ENCODE measurements around the gene FGD1.
A peak's percentile ranks its signal among the peaks of the same experiment; 100 is the strongest.

FGD1 gene

GRCh38 chrX:54479136-54480111 is 16.6 kb downstream of the FGD1 start:
- Histone ChIP-seq H3K4me3 (no peak overlapping the region), H3K27ac (no peak overlapping the region)

GRCh38 chrX:54473993-54474859 is 21.8 kb downstream of the FGD1 start:
- no peak overlapping the region for H3K27ac ChIP-seq
- no peak overlapping the region for H3K4me3 ChIP-seq

DNA sequence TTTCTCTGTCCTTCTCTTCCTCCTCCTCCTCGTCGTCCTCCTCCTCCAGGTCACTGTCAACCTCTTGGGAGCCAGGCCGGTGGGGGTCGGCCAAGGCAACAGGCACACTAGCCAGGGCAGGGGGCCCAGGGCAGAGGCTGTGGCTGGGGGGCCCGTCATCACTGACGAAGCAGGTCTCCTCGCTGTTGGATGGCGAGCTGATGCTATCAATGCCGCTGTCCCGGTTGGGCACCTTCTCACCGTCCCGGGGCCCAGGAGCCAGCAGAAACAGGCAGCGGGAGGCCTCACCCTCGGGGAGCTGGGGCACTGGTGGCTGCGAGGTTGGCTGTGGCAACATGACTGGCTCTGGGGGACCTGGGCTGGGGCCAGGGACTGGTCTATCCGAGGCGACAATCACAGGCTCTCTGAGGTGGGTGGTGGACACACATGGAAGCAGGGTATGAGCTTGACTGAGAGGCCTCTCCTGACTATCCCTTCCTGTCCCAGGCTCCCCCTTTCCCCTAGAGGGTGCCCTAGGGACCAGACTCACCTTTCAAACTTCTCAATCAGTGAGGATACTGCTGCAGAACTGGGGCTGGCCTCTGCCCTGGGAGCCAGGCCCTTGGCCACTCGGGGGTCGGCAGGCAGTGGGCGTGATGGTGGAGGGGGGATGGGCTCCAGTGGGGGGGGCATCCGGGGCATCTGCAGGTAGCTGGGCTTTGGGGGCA is 25.8 kb downstream of the FGD1 start:
- no peak overlapping the region for H3K27ac ChIP-seq
- H3K4me3 ChIP-seq, result no peak overlapping the region

DNA sequence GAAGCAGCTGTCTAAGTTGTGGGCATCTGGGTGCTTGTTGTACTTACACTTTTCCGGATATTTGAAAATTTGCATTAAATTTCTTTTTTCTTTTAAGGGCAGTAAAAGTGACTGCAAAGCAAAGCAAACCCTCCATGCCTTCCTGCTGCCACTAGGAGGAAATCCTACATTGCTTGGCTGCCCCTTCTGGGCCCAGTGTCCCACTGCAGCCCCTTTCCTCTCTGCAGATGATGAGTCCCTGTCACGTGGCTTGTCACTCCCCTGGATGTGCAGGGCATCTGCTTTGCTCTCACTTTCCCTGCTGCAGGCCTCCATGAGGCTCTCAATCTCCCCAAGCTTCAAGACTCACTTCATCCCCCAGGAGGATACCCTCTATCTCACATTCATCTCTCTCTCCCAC is 43.1 kb downstream of the FGD1 start:
- Histone ChIP-seq H3K4me3 (no peak overlapping the region), H3K27ac (no peak overlapping the region)

- H3K27ac ChIP-seq, result no peak overlapping the region
- H3K4me3 ChIP-seq, result no peak overlapping the region
Observed at GRCh38 chrX:54449929-54450328, 46.1 kb downstream of the FGD1 start.

- no peak overlapping the region for H3K27ac ChIP-seq
- H3K4me3 ChIP-seq, result no peak overlapping the region
Observed at GRCh38 chrX:54447461-54447860, 48.6 kb downstream of the FGD1 start.

- Histone ChIP-seq H3K27ac (no peak overlapping the region), H3K4me3 (no peak overlapping the region)
Observed at GRCh38 chrX:54446084-54446483, 50.0 kb downstream of the FGD1 start.

DNA sequence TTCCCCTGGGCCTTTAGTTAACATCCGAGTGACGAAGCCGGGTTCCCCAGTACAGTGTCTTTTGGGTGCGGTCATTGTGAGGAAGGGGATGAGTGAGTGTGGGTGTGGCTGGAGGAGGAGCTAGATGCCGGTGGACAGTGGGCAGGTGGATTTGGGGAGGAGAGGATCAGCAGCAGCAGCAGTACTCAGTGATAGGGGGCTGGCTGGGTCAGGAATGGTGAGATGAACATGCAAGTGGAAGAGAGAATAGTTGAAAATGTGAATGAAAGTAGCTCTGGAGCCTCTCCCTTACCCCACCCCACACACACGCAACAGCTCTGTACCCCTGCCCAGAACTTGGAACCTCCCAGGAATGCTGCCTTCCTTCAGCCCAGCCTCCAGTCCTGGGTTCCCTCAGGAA is 51.3 kb downstream of the FGD1 start:
- H3K4me3 ChIP-seq, result no peak overlapping the region
- H3K27ac ChIP-seq, result no peak overlapping the region

GRCh38 chrX:54442790-54443189 is 53.2 kb downstream of the FGD1 start:
- no peak overlapping the region for H3K27ac ChIP-seq
- H3K4me3 ChIP-seq, result no peak overlapping the region

- peak within 1 kb of the TSS in 18 of 21 experiments; percentile 9 to 81 (median 68) for H3K27ac ChIP-seq
Observed at GRCh38 chrX:54439960-54440871, 55.8 kb downstream of the FGD1 start, which contains the start of gene TSR2. Gene TSR2 (plus strand): TSS chrX:54440404. CDS start chrX:54440422, 18 bp downstream.

GRCh38 chrX:54435121-54435520 is 60.9 kb downstream of the FGD1 start:
- Histone ChIP-seq H3K27ac (no peak overlapping the region), H3K4me3 (no peak overlapping the region)

More at GRCh38 chrX:54439960-54440871, 55.8 kb downstream of the FGD1 start, which contains the start of gene TSR2:
- peak within 1 kb of the TSS; percentile 61 to 93 (median 71) for H3K4me3 ChIP-seq

GRCh38 chrX:54430519-54430918 is 65.5 kb downstream of the FGD1 start:
- H3K27ac ChIP-seq, result no peak overlapping the region

GRCh38 chrX:54427837-54428424 is 68.1 kb downstream of the FGD1 start:
- no peak overlapping the region for H3K27ac ChIP-seq
- no peak overlapping the region for H3K4me3 ChIP-seq

More at GRCh38 chrX:54430519-54430918, 65.5 kb downstream of the FGD1 start:
- H3K4me3 ChIP-seq, result no peak overlapping the region

- Histone ChIP-seq H3K4me3 (no peak overlapping the region), H3K27ac (no peak overlapping the region)
Observed at GRCh38 chrX:54423161-54423888, 72.7 kb downstream of the FGD1 start.

- Histone ChIP-seq H3K27ac (no peak overlapping the region), H3K4me3 (no peak overlapping the region)
Observed at GRCh38 chrX:54422168-54422567, 73.9 kb downstream of the FGD1 start.

GRCh38 chrX:54419559-54420302 is 76.3 kb downstream of the FGD1 start:
- no peak overlapping the region for H3K27ac ChIP-seq
- H3K4me3 ChIP-seq, result no peak overlapping the region

- Histone ChIP-seq H3K27ac (no peak overlapping the region), H3K4me3 (no peak overlapping the region)
Observed at GRCh38 chrX:54416965-54417364, 79.1 kb downstream of the FGD1 start.
